Glomerular visceral epithelial cell (primary cell): ENCODE data around the gene CD180.
A peak's percentile ranks its signal among the peaks of the same experiment; 100 is the strongest.

Source experiments
- DNase-seq: peaks from one replicate; pipeline ENCODE4 v3.0.0-alpha.2; 2016; ENCODE audit errors: extremely low spot score

CD180 gene

DNA sequence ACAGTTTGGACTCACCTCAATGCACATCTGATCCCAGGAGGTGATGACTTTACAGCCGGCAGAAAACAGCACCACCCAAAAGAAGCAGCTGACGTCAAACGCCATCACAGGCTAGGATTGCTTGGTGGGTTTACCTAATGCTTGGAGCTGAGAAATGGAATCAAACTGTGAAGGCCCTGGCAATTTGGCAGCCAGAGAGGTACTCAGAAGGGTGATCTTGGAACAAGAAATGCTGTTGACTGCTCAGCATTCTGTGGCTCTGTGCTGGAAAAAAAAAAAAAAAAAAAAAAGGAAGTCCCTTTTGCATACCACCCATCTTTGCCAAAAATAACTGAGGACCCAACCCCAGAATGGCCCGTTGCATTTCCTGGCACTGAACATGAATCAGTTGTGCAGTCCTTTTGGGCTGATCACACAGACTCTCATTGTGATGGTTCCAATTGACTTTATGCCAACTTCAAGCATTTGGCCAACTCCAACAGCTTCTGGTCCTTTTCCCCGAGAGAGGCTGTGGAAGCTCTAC, at the start of gene CD180:
TSS of gene CD180 (minus strand) at position 263 of the 523 bp plus-strand sequence. CDS start at position 105, 158 bp downstream.
- DNase-seq: no peak

DNA sequence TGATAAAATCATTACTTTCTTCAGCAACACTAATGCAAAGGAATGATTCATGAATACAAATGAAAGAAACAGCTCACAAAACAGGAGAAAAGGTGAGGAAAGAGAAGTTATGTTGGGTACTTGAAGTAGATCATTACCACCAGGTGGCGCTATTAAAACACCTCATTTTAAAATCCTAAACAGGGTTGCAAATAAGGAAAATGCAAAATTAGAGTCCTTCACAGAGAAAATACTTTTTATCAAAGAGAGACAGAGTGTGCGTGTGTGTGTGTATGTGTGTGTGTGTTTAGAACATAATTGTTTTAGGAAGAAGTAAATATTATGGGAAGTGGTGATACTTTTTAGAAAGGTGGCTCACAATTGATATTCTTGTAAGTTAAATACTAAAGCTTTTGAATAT, 49.5 kb upstream of the CD180 start:
- peak; percentile 68 for DNase-seq

DNA sequence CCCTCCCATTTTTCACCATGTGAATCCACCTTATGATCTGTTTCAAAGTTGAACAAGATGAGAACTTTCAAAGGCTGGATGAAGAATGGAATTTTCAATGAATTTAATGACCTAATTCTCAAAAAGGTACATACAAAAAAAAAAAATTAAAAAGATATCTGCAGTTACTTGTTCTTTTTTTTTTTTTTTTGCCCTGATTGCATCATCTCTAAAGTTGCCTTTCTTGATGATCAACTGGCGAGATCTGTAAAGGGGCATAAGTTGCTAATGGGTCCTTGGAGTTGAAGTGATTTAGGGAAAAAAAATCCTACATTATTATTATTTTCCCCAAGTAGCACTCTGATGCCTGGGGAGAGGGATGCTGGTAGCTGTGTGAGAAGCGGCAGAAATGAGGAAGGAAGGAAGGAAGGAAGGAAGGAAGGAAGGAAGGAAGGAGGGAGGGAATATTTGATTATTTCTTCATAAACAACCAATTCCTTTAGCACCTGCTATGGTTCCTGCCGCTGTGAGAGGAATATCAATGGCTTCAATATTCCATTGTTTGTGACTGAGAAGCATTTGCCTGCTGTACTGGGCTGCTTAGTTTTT, 48.8 kb upstream of the CD180 start:
- DNase-seq: no peak

DNA sequence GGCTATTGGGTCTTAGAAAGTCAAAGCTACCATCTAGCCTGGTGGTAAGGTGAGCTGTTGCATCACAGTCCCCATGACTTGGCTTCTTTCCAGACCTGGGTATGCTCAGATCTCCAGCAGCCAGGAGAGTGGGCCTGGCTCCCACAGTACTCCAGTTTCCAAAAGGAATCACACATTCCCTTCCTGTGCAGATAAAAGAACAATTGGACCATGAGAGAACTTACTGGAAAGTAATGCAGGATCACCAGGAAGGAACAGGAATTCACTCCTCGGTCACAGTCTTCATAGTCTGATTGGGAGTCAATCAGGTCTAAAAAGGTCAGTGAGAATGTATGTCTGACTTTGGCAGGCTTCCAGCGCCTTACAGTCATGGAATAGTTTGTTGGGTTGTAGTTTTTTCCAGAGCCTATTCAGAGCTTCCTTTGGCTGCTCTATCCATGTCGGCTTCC, 47.8 kb upstream of the CD180 start:
- DNase-seq: peak; percentile 18

DNA sequence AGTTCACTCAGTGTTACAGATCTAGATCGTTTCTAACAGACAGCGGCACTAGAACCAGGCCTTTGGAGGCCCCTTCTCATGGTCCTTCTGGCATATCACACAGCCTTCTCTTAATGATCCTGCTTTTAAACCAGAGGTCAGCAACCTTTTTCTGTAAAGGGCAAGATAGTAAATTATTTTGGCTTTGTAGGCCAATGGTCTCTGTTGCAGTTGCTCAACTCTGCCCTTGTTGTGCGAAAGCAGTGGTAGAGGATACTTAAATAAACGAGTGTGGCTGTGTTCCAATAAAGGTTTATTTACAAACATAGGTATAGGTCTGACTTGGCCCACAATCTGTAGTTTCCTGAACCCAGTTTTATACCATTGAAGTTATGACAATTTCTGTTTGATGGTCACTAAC, 47.3 kb upstream of the CD180 start:
- DNase-seq: no peak

DNA sequence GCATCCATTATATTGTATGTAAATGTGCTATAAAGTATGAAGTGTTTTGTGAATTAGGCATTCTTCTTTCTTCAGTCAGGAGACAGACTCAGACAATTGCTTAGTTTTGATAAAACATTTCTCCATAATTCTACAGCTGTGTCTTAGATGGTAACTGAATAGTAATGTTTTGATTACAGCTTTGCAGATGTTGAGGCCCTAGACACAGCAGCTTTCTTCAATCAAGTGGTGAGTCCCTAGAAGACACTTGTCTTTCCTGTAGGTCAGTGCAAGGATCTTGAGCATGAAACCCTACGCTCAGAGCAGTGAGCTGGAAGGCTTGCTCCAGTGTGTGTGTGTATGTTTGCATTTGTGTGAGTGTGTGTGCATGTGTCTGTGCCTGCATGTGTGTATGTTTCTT, 46.8 kb upstream of the CD180 start:
- no peak for DNase-seq

DNA sequence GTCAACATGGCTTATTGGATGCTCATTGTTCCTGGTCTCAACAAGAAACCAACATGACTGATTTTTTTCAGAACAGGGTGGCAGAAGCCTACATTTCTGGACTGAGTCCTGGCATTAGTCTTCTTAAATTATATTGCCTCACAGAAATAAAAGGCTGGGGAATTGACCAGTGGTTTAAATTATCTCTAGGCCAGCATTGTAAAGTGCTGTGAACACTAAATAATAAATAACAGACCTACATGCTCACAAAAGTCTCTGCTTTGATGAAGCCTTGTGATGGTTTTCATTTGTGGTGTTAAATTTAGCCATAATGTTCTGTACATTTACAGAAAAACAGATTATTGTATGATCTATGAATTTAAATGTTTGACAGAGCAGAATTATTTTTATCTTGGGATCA, 44.7 kb upstream of the CD180 start:
- no peak for DNase-seq

DNA sequence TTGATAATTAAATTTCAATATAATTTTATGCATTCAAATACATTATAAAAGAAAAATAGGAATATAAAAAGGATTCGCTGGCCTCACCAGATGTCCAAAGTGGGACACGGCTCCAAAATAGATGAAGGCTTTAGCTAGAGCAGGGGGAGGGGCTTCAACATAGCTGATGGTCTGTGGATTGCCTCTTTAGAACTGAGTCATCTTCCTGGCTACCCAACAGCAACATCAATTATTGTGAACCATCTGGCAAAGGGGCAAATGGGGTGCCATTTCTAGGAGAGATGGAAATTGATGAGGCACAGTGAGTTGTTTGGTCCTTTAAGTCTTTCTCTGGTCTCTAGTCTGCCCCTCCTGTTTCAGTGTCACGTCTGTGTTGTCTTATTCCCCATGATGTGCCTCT, 44.2 kb upstream of the CD180 start:
- DNase-seq: no peak

DNA sequence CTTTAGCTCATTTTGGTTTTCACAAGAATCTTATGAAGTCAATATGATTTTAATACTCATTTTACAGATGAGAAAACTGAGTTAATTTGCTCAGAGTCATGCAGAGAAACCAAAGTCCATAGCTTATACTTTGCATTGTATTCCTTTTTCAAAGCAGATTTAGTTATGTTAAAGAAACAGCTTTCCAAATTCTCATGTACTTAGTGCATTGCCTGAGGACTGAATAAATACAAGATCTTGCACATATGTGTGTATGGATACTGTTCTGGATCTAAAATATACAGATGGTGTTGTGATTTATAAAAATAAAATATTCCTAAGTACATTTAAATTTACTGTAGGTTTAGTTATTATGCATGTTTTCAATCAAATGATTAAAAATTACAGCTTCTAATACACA, 43.5 kb upstream of the CD180 start:
- DNase-seq: no peak

DNA sequence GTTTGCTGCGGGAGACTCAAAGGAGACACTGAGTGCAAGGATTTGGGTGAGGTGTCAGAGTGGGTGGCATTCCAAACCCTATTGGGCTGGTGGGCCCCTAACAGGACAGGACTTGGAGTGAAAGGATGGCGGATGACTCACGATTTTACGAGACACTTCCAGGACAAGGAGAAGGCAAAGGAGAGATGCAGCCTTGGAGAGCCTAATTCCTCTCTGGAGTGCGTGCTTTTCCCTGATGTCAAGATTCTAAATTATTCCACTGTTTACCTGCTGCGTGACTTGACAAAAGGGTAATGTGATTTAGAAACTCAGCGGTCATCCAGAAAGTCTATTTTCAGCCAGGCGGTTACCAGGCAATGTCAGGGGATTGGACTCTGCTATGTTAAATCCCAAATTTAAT, 41.6 kb upstream of the CD180 start:
- DNase-seq: no peak

DNA sequence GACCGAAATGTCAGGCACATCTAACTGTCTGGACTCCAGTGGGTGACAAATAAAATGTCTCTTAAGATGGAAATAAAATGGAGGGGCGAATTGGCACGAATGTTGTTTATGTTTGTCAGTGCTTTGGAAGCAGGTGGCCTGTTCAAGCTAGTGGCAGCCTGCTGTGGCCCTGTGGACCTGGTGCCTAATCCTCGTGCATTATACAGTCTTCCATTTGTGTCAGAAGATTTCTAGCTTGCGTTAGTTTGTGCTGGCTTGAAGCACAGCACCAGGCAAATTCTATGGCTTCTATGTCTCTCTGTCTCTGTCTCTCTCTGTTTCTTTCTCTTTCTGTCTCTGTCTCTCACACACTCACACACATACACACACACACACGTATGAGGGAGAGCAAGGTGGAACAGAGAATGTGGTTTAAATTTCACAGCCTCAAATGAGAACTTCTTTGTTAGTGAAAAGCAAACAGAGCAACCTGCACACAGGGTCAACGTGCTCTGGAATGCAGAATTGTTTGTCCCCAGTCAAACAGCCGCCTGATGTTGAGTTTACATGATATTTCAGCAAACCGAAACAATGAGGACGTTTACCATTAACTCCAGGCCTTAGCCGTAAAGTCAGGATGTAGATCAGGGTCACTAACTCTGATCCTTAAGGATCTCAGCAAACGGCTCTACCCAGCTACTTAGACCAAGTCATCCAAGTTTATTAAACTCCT, 39.0 kb upstream of the CD180 start:
- no peak for DNase-seq

DNA sequence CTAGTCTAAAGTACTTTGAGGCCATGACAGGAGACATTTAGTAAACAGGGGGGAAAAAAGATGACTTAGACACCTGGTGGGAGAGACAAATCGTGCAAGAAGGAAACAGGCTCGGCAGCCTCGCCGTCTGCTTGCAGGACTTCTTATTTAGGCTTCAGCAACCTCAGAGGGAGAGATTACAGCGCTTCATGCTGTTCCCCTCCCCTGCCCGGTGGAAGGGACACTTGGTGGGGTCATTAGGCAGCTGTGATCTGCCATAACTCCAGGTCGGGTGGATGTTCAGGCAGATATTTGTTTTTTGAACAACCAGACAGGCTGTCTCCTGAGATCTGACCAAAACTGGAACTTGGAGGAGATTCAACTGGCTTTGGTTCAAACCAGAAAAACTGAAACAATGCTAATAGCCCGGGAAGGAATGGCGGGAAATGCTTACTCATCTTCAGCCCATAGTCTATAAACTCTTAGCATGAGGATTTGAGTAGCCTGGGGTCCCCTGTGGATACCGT, 38.1 kb upstream of the CD180 start:
- peak; percentile 70 for DNase-seq

DNA sequence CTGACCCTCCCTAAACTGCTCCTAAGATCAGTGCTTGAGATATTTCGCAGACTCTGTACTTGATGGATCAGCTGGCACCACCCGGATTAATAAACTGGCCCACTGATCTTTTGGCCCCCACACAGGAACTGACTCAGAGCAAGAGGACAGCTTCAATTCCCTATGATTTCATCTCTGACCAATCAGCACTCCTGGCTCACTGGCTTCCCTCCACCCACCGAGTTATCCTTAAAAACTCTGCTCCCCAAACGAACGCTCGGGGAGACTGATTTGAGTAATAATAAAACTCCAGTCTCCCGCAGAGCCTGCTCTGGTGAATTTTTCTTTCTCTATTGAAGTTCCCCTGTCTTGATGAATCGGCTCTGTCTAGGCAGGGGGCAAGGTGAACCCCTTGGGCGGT, 36.5 kb upstream of the CD180 start:
- no peak for DNase-seq

DNA sequence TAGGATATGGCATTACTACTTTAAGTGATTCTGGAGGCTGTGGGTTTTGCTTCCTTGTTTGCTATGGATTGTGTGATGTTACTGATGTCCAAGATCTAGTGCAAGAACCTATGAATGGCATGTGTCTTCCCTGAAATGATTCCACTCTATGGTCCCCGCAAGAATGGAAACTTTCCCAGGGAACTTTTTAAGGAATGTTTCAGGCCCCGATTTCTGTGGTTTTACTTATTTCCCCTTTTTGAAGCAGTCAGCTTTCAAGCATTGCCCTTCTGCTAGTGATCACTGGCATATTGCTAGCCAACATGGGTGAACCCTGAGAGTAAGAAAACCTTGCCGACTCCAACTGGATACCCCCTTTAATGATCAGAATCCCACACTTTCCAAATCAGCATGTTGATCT, 26.6 kb upstream of the CD180 start:
- no peak for DNase-seq

DNA sequence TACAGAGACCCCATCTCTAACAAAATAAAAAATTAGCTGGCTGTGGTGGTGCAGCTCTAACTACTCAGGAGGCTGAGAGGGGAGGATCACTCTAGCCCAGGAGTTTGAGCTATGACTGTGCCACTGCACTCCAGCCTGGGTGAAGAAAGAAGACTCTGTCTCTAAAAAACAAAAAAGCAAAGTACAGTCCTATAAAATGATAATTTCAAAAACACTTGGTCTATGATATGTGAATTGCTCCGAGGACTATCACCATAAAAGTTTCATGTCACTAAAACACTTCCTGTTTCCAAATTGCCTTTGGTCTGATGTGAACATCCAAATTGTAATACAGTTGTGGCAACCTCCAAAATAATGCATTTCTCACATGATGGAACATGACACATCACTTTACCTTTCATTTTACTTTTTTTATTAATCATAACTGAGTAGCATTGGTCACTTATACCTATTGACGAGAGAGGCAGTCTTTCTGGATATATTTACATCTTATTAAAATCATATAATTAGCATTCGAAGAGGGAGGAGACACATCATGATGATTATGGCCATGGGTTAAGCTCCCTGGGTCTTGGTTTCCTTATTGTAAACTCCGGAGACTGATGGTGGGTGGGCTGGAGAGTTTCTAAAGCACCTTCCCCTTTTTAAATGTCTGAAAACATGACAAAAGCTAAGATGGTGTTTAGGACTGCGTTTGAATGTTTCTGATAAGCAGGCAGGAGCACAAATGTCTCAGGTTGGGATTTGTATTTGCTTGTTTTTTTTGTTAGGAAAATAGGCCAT, 25.8 kb upstream of the CD180 start:
- no peak for DNase-seq

DNA sequence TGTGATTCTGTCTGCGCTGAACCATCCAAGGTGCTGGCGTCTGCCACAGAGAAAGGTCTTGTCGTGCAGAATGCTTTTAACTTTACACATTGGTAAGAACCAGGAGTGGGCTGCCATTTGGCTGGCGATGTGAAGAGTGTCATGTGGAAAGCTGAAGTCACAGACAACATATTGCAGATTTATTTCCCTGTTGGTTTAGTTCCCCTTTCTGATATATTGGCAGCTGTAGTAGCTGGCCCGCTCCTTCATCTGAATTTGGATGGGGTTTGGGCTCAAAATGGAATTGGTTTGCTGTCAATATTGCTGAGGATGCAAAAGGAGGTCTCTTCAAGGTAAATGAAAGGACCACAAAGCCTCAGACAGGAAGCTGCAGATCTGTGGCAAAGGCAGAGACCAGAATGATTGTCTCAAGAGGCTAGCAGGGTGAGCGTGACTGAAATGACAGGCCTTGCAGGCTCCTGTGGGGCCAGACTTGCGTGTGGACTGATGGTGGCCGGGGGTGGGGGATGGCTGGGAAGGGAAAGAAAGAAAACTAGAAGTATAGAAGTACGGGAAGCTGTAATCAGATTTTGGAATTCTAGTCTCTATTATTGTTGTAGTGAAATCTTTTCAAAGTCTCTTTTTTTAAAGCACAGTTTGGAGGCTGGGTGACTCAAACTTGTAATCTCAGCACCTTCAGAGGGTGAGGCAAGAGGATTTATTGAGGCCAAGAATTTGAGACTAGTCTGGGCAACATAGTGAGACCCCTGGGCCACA, 25.1 kb upstream of the CD180 start:
- DNase-seq: no peak

DNA sequence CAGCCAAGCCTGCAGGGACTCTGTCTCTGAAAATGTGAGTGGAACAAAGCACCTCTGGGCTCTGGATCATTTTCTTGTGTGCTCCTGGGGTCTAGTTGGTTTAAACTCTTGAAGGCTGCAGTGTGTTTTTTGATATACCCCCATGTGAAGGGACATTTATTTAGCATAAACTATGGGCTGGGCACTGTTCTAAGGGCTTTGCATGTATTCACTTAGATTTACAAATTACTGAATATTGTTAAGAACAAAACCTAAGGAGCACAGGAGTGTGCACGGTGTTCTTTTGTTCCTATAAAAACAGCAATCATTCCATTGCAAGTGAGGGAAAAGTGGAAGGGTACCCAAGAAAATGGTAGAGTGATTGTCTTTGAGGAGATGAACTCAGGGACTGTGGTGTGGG, 20.0 kb upstream of the CD180 start:
- DNase-seq: no peak

DNA sequence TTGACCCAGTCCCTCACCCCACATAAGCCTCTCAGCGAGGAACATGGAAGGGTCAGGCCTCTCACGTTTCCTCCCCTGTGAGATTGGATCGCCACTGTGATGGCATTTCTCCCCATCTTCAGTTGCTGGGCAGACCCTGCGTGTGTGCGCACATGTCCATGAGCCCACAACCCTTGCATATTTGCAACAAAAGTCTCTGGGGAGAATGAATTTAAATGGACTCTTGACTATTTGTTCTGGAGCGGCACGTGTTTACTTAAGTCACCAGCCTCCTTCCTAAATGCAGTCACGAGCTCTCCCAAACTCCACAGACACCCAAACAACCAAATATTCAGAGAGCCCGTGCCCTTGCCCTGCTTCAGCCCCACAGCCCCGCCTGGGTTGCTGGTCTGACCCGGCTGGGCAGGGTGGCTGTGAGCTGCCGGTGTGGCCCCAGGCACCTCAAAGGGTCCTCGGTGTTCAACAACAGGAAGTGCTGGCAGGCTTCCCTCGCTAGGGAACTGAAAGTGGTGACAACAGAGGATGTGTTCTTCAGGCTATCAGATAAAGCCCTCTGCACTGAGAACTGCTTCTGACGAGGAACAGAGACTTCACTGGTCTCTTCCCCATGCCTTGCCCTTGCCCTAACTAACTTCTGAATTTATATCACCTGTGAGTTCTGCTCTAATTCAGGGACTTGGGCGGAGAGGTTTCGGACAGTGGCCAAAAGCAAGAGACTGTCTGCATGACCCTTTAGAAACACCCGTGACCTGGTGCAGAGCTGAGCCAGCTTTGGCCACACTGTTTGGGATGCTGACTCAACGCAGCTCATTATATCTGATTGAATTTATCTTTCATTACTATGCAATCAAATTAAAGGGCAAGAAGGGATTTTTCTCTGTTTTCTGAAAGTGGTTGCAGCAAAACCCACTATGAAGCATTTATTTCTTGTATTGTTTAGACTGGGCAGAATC, 19.2 kb upstream of the CD180 start:
- DNase-seq: no peak

DNA sequence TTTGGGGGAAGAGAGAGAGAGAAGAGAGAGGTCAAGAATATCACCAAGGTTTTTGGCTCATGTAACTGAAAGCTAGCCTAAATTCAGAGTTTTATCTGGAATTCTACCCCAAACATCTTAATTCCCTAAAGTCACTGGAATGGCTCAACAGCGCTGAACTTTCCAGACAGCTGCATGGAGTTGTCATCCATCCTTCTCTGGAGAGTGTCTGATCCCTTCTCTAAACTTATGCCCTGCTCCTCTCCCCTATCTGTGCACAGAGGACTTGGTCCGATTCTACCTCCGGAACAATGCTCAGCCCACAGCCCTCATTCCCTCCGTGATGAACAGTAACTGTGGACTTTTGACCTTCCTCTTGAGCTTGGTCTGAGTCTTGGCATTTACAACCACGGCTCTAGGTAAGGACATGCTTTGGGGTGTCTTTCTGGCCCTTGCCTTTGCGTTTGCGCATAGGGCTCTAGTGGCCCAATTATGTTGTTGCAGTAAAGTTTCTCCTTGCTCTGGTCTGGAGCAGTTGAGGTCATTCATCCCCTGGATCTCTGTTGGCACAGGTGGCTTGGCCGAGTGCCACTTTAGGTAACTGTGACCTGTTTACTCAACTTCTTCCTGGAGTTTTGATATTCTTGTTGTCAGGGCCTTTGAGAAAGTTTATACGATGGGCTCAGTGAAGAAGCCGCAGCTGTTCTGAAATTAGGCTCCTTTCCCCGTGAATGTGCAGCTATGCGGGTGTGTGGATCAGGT, 18.3 kb upstream of the CD180 start:
- DNase-seq: no peak

DNA sequence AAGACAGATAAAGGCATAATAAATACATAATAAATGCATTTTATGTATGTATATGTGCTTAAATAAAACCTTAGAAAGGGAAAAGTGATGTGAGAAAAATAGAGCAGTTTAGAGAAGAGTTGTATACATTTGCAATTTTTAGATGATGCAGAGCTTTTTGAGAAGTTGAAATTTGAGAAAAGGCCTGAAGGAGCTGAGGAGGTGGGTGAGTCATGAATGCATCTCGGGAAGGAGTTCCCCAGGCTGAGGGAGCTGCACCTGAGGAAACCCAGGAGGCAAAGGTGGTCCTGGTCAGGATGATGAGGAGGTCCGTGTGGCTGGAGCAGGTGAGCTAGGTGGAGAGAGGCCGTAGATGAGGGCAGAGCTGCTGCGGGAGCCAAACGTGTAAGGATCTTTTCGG, 17.4 kb upstream of the CD180 start:
- DNase-seq: no peak
